HCT116 (cell line): ENCODE data around the gene BRDT. TPM values are rescaled to one million over a fixed set of nuclear protein-coding genes. Genes with fewer than 3 reads are reported as not detected.

ENCODE experiments used
- ATAC-seq: fragments of 200-7000 bp; cut with Tn5 transposase; 2 replicates; pipeline ENCODE4 v1.9.1; 2020; ENCODE audit warnings: mild to moderate bottlenecking, moderate library complexity
- BruUV-seq: library from RNA; stranded (reverse); fragments of 400-500 nt; replicated peaks from 2 replicates; lab custom pipeline; 2021; lab: Mats Ljungman, UMichigan
- CTCF ChIA-PET: fragments of 300-600 bp; sonication (Branson Sonifier 250); formaldehyde crosslinking; loops from one replicate; lab custom pipeline; 2021; ENCODE audit warnings: antibody characterized with exemption; lab: Charles Lee
- POLR2A ChIA-PET: fragments of 300-600, 350-600 bp; sonication (Branson Sonifier 250); formaldehyde crosslinking; loops from one replicate; lab custom pipeline; 2021; ENCODE audit warnings: antibody characterized with exemption; lab: Charles Lee
- RAD21 ChIA-PET, 2 experiments: fragments of 300-600 bp; sonication (Branson Sonifier 250); formaldehyde crosslinking; loops; one replicate each; lab custom pipeline; 2023; ENCODE audit warnings: low total read pairs in 2 of 2; ENCODE audit not compliant: uncharacterized antibody in 2 of 2, unreplicated experiment in 2 of 2, low non-redundant PET in 1 of 2; lab: Charles Lee
- DNase-seq: peaks from one replicate; pipeline ENCODE4 v3.0.0-alpha.2; 2010; ENCODE audit warnings: low read depth, low spot score
- H2AFZ ChIP-seq: fragments of 200-600 bp; shearing (Covaris generic), sonication (generic); 2 replicates; pipeline ENCODE4 v1.6.1; 2017; ENCODE audit warnings: low read depth, mixed run types, mixed read lengths, antibody characterized with exemption, low read length; ENCODE audit not compliant: poor library complexity, severe bottlenecking
- H3K27ac ChIP-seq: 2 replicates; pipeline ENCODE4 v1.5.1; 2012; ENCODE audit warnings: low read depth, low read length
- H3K27me3 ChIP-seq: fragments of 200-600 bp; sonication (generic); 2 replicates; pipeline ENCODE4 v1.6.1; 2016; ENCODE audit warnings: mixed run types, low read length, mixed read lengths; ENCODE audit not compliant: insufficient read depth
- H3K36me3 ChIP-seq, 2 experiments: fragments of 200-500 bp in 1 of 2; fragments of 200-600 bp in 1 of 2; sonication (Bioruptor generic) in 1 of 2; sonication (generic) in 1 of 2; 2 replicates each; pipeline versions ENCODE4 v1.5.1 to v1.6.1; 2014 to 2016; ENCODE audit warnings: low read length in 2 of 2, inconsistent platforms in 1 of 2, mixed read lengths in 1 of 2, mixed run types in 1 of 2; ENCODE audit not compliant: insufficient read depth in 2 of 2, control insufficient read depth in 1 of 2
- H3K4me1 ChIP-seq, 2 experiments: fragments of 200-600 bp in 1 of 2; sonication (generic) in 1 of 2; 2 replicates each; pipeline versions ENCODE4 v1.5.1 to v1.6.1; 2012 to 2017; ENCODE audit warnings: low read length in 2 of 2, inconsistent platforms in 1 of 2, mild to moderate bottlenecking in 1 of 2, mixed read lengths in 1 of 2, mixed run types in 1 of 2, moderate library complexity in 1 of 2; ENCODE audit not compliant: insufficient read depth in 2 of 2, control insufficient read depth in 1 of 2
- H3K4me2 ChIP-seq: fragments of 200-600 bp; sonication (generic); 2 replicates; pipeline ENCODE4 v1.6.1; 2017; ENCODE audit warnings: mixed run types, low read length, mixed read lengths
- H3K4me3 ChIP-seq, 2 experiments: fragments of 200-600 bp in 1 of 2; sonication (generic) in 1 of 2; replicated peaks in 1 of 2; 2 replicates each; pipeline ENCODE4 v1.5.1; 2011 to 2016; ENCODE audit warnings: low read length in 2 of 2, control low read depth in 1 of 2, low read depth in 1 of 2, mild to moderate bottlenecking in 1 of 2, mixed read lengths in 1 of 2, mixed run types in 1 of 2
- H3K79me2 ChIP-seq: fragments of 200-600 bp; sonication (generic); 2 replicates; pipeline ENCODE4 v1.6.1; 2017; ENCODE audit warnings: mild to moderate bottlenecking, mixed run types, low read length, moderate library complexity, mixed read lengths; ENCODE audit not compliant: insufficient read depth
- H3K9ac ChIP-seq: fragments of 200-600 bp; sonication (generic); 2 replicates; pipeline ENCODE4 v1.6.1; 2016; ENCODE audit warnings: low read length, mixed read lengths
- H3K9me2 ChIP-seq: fragments of 200-600 bp; sonication (generic), shearing (Covaris generic); 2 replicates; pipeline ENCODE4 v1.6.1; 2017; ENCODE audit warnings: mixed run types, mild to moderate bottlenecking, moderate library complexity; ENCODE audit not compliant: insufficient read depth
- H3K9me3 ChIP-seq, 2 experiments: fragments of 200-500 bp in 1 of 2; fragments of 200-600 bp in 1 of 2; sonication (Bioruptor generic) in 1 of 2; sonication (generic) in 1 of 2; 2 replicates each; pipeline ENCODE4 v1.6.1; 2014 to 2017; ENCODE audit warnings: low read length in 2 of 2, mixed read lengths in 2 of 2, inconsistent platforms in 1 of 2, low read depth in 1 of 2, mild to moderate bottlenecking in 1 of 2, mixed run types in 1 of 2, moderate library complexity in 1 of 2; ENCODE audit not compliant: control insufficient read depth in 1 of 2, insufficient read depth in 1 of 2
- H4K20me1 ChIP-seq: fragments of 200-600 bp; sonication (generic), shearing (Covaris generic); 2 replicates; pipeline ENCODE4 v1.6.1; 2017; ENCODE audit warnings: mixed run types, mild to moderate bottlenecking, moderate library complexity; ENCODE audit not compliant: insufficient read depth
- ATF3 ChIP-seq: IDR thresholded peaks from 2 replicates; pipeline ENCODE4 v1.6.1; 2012
- CBX3 ChIP-seq: IDR thresholded peaks from 2 replicates; pipeline ENCODE4 v1.6.1; 2012; ENCODE audit warnings: low read depth
- CEBPB ChIP-seq: IDR thresholded peaks from 2 replicates; pipeline ENCODE4 v1.6.1; 2012; ENCODE audit warnings: low read depth
- CTCF ChIP-seq, 3 experiments: fragments of 200-600 bp in 1 of 3; sonication (generic) in 1 of 3; IDR thresholded peaks in 2 of 3; conservative IDR thresholded peaks in 1 of 3; 2 replicates each; pipeline ENCODE4 v1.5.1; 2012 to 2017; ENCODE audit warnings: low read depth in 2 of 3, low read length in 2 of 3, antibody characterized with exemption in 1 of 3, borderline replicate concordance in 1 of 3, control low read depth in 1 of 3, mild to moderate bottlenecking in 1 of 3, mixed read lengths in 1 of 3, mixed run types in 1 of 3, moderate library complexity in 1 of 3; ENCODE audit not compliant: insufficient read depth in 1 of 3
- EGR1 ChIP-seq: IDR thresholded peaks from 2 replicates; pipeline ENCODE4 v1.6.1; 2012; ENCODE audit warnings: low read depth
- ELF1 ChIP-seq: IDR thresholded peaks from 2 replicates; pipeline ENCODE4 v1.6.1; 2012; ENCODE audit warnings: low read depth, borderline replicate concordance
- EZH2 ChIP-seq: fragments of 200-600 bp; sonication (generic); IDR thresholded peaks from 2 replicates; pipeline ENCODE4 v1.6.1; 2017; ENCODE audit warnings: antibody characterized with exemption, mixed run types
- EZH2phosphoT487 ChIP-seq: fragments of 200-600 bp; IDR thresholded peaks from 2 replicates; pipeline ENCODE4 v1.6.1; 2018; ENCODE audit warnings: antibody characterized with exemption, borderline replicate concordance
- FOSL1 ChIP-seq: IDR thresholded peaks from 2 replicates; pipeline ENCODE4 v1.6.1; 2012; ENCODE audit warnings: low read depth
- JUND ChIP-seq: IDR thresholded peaks from 2 replicates; pipeline ENCODE4 v1.6.1; 2012
- MAX ChIP-seq: IDR thresholded peaks from 2 replicates; pipeline ENCODE4 v1.6.1; 2012
- POLR2A ChIP-seq: IDR thresholded peaks from 2 replicates; pipeline ENCODE4 v1.7.0; 2011; ENCODE audit warnings: borderline replicate concordance; ENCODE audit not compliant: insufficient read depth, insufficient read length; ENCODE audit errors: extremely low read depth
- REST ChIP-seq: IDR thresholded peaks from 2 replicates; pipeline ENCODE4 v1.6.1; 2012; ENCODE audit warnings: low read depth
- SP1 ChIP-seq: IDR thresholded peaks from 2 replicates; pipeline ENCODE4 v1.6.1; 2012; ENCODE audit warnings: low read depth
- TCF7L2 ChIP-seq: IDR thresholded peaks from 2 replicates; pipeline ENCODE4 v1.7.0; 2011; ENCODE audit warnings: borderline replicate concordance, inconsistent platforms; ENCODE audit not compliant: insufficient read depth, insufficient read length; ENCODE audit errors: extremely low read depth
- YY1 ChIP-seq: IDR thresholded peaks from 2 replicates; pipeline ENCODE4 v1.6.1; 2011; ENCODE audit warnings: low read length, low read depth, moderate library complexity, mild to moderate bottlenecking; ENCODE audit not compliant: insufficient replicate concordance; ENCODE audit errors: extremely low read depth
- ZBTB33 ChIP-seq: IDR thresholded peaks from 2 replicates; pipeline ENCODE4 v1.6.1; 2011; ENCODE audit warnings: mild to moderate bottlenecking, low read length, moderate library complexity; ENCODE audit not compliant: insufficient replicate concordance; ENCODE audit errors: extremely low read depth
- ZFX ChIP-seq: fragments of 450-650 bp; IDR thresholded peaks from 2 replicates; pipeline ENCODE4 v1.6.1; 2017
- ZNF274 ChIP-seq: fragments of 200-500 bp; sonication (Bioruptor generic); IDR thresholded peaks from 2 replicates; pipeline ENCODE4 v1.6.1; 2014; ENCODE audit warnings: mild to moderate bottlenecking, low read depth, low read length, inconsistent platforms
- intact Hi-C: fragments of 100-400 bp; cut with micrococcal nuclease; formaldehyde crosslinking; loops from 2 replicates; pipeline ENCODE4 v1.10.0; 2022
- total RNA-seq: library from RNA; stranded (reverse); gene quantifications from one replicate; pipeline ENCODE4 v1.2.1, GENCODE V29; 2021; ENCODE audit not compliant: unreplicated experiment

BRDT gene
- total RNA-seq, 1 experiment from 2014 or later: not detected

GRCh38 chr1:92013923-92014322, 64.7 kb downstream of the BRDT start:
- CTCF ChIA-PET: interaction anchor here (1.2 kb wide), 1 partner anchor 16 kb away, joined by 3 read pairs; no protein-coding TSS in a partner anchor
- Histone ChIP-seq H3K36me3 (no peaks in the 10 kb centered on the region), H3K4me3 (no peak overlapping the region), H3K4me1 (no peaks in the 10 kb centered on the region), H3K9me2 (no peaks in the 10 kb centered on the region), H3K9me3 (no peaks in the 10 kb centered on the region), H3K9ac (no peak overlapping the region), H4K20me1 (no peaks in the 10 kb centered on the region), H3K4me2 (no peak overlapping the region)
- intact Hi-C loops: no loop called here
- ATAC-seq: no peak
- BruUV-seq: no TSS peak
- DNase-seq: no peak
- RAD21 ChIA-PET: no interaction called here
- TF ChIP-seq EGR1: no peak
- no peak for TF ChIP-seq MAX
- TF ChIP-seq JUND: no peak
- TF ChIP-seq TCF7L2: no peak
- no peak for TF ChIP-seq EZH2phosphoT487
- TF ChIP-seq YY1: no peak
- TF ChIP-seq ZNF274: no peak
- TF ChIP-seq EZH2: no peak
- TF ChIP-seq ZFX: no peak
- TF ChIP-seq REST: no peak
- TF ChIP-seq ATF3: no peak
- no peak for TF ChIP-seq CTCF (IDR thresholded peaks at IDR 0.05 in 2 of 3, conservative IDR thresholded peaks at IDR 0.05 in 1 of 3; ENCODE audit: borderline replicate concordance in 1 of 3, insufficient read depth in 1 of 3, low read depth in 2 of 3, low read length in 2 of 3)
- TF ChIP-seq ELF1: no peak
- TF ChIP-seq CEBPB: no peak
- no peak for TF ChIP-seq CBX3
- TF ChIP-seq POLR2A: no peak
- no peak for TF ChIP-seq FOSL1
- no peak for TF ChIP-seq SP1
- TF ChIP-seq ZBTB33: no peak
- TF ChIP-seq, all 23 proteins: peak for 0
- POLR2A ChIA-PET: no interaction called here
- Histone ChIP-seq H3K79me2 (no peaks in the 10 kb centered on the region), H2AFZ (no peak overlapping the region), H3K27ac (no peak overlapping the region), H3K27me3 (no peaks in the 10 kb centered on the region)
